ENCODE results near the gene CEP131.

The CEP131 gene

DNA sequence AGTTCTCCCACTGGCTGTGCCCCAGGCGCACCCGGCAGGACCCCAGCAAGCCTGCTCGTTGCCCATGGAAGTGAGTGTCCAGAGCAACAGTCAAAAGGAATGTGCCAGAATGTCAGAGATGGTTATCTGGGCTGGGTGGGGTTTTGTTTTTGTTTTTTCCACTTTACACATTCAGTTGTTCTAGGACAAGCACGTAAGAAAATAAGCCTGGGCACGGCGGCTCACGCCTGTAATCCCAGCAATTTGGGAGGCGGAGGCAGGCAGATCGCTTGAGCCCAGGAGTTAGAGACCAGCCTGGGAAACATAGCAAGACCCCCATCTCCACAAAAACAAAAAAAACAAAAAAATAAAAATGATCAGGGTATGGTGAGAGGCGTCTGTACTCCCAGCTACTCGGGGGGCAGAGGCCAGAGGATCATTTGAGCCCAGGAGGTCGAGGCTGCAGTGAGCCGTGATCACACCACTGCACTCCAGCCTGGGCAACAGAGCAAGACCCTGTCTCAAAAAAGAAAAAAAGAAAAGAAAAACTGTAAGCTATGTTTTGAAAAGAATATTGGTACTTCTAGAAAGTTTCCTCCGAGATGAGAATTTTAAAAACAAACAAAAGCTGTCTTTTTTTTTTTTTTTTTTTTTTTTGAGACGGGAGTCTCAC is 24.7 kb upstream of the CEP131 start:
- in situ Hi-C loops (cut with MboI; ENCODE audit: low pct_unique_long_range_greater_than_20kb, low sequenced_read_pairs, unreplicated experiment): no loop called here
- DNase-seq (ENCODE audit: low spot score): no peak
- TF ChIP-seq, protein P1, sequence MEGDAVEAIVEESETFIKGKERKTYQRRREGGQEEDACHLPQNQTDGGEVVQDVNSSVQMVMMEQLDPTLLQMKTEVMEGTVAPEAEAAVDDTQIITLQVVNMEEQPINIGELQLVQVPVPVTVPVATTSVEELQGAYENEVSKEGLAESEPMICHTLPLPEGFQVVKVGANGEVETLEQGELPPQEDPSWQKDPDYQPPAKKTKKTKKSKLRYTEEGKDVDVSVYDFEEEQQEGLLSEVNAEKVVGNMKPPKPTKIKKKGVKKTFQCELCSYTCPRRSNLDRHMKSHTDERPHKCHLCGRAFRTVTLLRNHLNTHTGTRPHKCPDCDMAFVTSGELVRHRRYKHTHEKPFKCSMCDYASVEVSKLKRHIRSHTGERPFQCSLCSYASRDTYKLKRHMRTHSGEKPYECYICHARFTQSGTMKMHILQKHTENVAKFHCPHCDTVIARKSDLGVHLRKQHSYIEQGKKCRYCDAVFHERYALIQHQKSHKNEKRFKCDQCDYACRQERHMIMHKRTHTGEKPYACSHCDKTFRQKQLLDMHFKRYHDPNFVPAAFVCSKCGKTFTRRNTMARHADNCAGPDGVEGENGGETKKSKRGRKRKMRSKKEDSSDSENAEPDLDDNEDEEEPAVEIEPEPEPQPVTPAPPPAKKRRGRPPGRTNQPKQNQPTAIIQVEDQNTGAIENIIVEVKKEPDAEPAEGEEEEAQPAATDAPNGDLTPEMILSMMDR (IDR thresholded peaks at IDR 0.05; ENCODE audit: extremely low read depth, insufficient read depth, missing control alignments): no peak

DNA sequence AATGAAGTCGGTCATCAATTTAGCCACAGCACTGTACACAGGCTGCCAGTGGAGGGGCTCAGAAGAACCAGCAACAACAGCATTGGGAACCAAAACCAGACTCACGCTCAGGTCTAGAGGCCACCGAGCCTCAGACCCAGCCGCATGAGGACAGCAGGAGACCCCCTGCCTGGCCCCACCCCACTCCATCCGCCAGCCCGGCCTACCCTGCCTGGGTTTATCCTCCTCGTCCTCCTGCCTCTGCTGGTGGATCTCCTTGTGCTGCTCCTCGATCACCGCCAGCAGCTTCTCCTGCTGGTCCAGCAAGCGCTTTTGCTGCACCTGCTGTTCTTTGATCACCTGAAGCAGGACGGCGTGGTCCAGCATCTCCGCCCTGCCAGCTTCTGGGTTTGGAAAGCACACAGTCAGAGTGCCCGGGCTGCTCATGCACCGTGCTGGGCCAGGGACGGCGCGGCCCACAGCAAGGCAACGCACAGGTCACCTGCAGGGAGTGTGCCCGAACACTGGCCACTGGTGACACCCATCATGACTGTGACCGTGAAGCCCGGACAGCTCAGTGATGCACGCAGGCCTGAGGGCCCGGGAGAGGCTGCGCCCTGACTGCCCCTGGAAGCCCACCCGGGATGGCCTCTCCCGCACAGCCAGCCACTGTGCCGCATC is 24.0 kb upstream of the CEP131 start:
- no peak for DNase-seq (ENCODE audit: low spot score)
- TF ChIP-seq, protein P1 (IDR thresholded peaks at IDR 0.05; ENCODE audit: extremely low read depth, insufficient read depth, missing control alignments): no peak
- in situ Hi-C loops (cut with MboI; ENCODE audit: low pct_unique_long_range_greater_than_20kb, low sequenced_read_pairs, unreplicated experiment): no loop called here

DNA sequence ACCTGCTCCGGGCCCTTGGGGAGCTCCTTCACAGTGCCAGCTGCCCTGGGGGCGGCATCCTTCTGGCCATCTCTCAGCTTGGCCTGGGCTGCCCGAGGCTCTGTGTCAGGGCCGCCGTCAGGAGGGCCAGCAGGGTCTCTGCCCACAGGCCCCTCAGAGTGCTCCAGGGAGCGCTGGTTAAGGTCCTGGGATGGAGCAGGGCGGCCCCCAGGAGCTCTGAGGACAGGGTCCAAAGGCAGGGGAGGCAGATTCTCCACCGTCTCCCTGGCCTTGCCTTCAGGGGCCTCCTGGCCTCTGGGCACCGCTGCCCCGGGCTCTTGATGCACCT is 23.5 kb upstream of the CEP131 start:
- TF ChIP-seq, protein P1 (IDR thresholded peaks at IDR 0.05; ENCODE audit: extremely low read depth, insufficient read depth, missing control alignments): no peak
- in situ Hi-C loops (cut with MboI; ENCODE audit: low pct_unique_long_range_greater_than_20kb, low sequenced_read_pairs, unreplicated experiment): no loop called here

DNA sequence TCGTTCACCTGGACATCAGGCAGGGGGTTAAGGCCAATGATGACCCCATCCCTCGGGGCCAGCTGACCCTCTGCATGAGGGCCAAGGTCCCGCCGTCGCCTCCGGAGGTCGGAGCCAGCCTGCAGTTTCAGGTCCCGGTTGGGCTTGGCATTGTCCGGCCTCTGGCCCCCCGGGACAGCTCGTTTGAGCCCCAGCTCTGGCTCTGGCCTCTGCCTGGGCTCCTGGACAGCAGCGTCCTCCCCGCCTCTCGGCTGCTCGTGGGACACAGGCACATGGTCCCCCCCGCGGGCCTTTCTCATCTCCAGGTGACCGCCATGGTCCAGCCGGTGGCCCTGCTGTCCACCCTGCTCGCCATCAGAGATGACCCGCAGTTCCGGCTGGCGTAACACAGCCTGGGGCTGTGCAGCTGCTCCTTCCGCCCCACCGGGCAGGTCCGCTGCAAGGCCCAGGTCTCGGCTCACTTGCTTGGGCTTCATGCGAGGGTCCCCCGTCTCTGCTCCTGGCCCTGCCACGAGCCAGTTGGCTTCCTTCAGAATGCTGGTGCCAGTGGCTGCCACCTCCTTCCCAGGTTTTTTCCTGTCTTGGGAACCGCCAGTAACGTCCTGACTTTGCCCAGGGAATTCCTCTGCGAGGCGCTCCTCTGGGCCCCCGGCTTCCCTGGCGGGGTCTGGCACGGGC is 23.0 kb upstream of the CEP131 start:
- DNase-seq (ENCODE audit: low spot score): no peak
- TF ChIP-seq, protein P1 (IDR thresholded peaks at IDR 0.05; ENCODE audit: extremely low read depth, insufficient read depth, missing control alignments): no peak
- in situ Hi-C loops (cut with MboI; ENCODE audit: low pct_unique_long_range_greater_than_20kb, low sequenced_read_pairs, unreplicated experiment): no loop called here

More for the DNA sequence above, 23.5 kb upstream of the CEP131 start:
- DNase-seq (ENCODE audit: low spot score): no peak

DNA sequence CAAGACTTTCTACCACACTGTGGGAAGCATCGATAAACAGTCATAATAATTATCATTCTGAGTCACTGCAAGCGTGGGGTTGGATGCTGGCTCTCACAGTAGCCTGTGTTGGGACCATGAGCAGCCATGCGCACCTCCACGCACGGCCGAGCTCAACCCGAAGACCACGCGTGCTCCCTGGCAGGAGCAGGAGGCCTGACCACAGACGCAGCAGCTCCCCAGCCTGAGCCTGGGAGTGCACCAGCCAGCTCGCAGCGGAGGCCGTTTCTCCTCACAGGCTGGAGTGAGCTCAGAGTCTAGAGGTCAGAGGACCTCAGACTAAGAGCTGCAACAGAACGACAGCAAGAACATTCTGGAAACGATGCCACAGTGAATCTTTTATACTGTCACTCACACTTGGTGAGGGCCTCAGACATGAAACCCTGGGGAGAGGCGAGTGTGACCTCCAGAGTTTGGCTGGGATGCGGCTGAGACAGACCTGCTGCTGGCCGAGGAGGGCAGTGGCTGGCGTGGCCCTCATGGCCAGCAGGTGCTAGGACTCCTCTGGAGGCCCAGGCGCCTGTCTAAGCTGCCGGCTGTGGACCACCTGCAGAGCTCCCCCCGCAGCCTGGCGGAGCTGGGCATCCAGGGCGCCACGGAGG is 22.4 kb upstream of the CEP131 start:
- in situ Hi-C loops (cut with MboI; ENCODE audit: low pct_unique_long_range_greater_than_20kb, low sequenced_read_pairs, unreplicated experiment): no loop called here
- DNase-seq (ENCODE audit: low spot score): peak; percentile 63
- TF ChIP-seq, protein P1 (IDR thresholded peaks at IDR 0.05; ENCODE audit: extremely low read depth, insufficient read depth, missing control alignments): no peak

DNA sequence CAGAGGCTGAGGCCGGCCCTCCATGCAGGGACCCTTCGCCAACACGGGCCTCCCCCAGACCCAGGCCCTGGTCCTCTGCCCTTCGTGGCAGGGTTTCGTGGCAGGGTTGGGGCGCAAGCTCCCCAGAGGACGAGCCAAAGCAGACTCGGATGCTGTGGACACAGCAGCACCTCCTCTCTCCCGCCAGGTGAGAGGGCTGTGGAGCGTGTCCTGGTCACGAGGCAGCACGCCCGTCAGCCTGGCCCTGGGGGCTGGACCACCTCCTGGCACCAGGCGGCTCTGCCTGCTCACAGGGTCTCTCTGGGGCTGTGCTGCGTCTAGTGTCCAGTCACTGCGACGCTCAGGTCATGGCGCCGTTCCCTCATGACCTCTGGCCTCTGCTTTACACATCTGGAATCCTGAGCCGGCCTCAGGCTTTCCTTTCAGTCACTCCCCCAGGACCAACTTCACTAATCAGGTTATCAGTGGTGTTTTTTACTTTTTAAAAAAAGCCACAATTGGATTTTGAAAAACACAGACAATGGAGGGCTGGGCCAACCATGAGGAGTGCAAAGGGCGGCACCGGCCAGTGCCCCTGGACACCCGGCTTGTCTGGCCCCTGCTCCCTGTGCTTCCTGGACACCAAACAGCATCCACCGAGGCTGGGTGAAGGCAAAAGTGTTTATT is 21.7 kb upstream of the CEP131 start:
- in situ Hi-C loops (cut with MboI; ENCODE audit: low pct_unique_long_range_greater_than_20kb, low sequenced_read_pairs, unreplicated experiment): no loop called here
- DNase-seq (ENCODE audit: low spot score): no peak
- TF ChIP-seq, protein P1 (IDR thresholded peaks at IDR 0.05; ENCODE audit: extremely low read depth, insufficient read depth, missing control alignments): no peak

All from GM13977 (cell line).